GM12873 (cell line): ENCODE results near the gene LMBR1.

ENCODE experiments used
- CTCF ChIP-seq: IDR thresholded peaks from 2 replicates; pipeline ENCODE4 v1.5.1; 2012; ENCODE audit warnings: low read depth, mild to moderate bottlenecking, moderate library complexity, low read length, control low read depth; ENCODE audit not compliant: insufficient read depth; ENCODE audit errors: missing control alignments

Gene LMBR1

GRCh38 chr7:156676263-156676662 lies 216.7 kb downstream of the LMBR1 start:
- no peak for TF ChIP-seq CTCF

GRCh38 chr7:156675721-156676120 lies 217.3 kb downstream of the LMBR1 start:
- no peak for TF ChIP-seq CTCF

GRCh38 chr7:156673902-156674301 lies 219.1 kb downstream of the LMBR1 start:
- no peak for TF ChIP-seq CTCF

- TF ChIP-seq CTCF: no peak
These were observed 219.5 kb downstream of the LMBR1 start for GRCh38 chr7:156673454-156673853.

GRCh38 chr7:156669035-156669828 lies 223.8 kb downstream of the LMBR1 start:
- TF ChIP-seq CTCF: no peak

- TF ChIP-seq CTCF: no peak
These were observed 224.7 kb downstream of the LMBR1 start for GRCh38 chr7:156668130-156668741.

GRCh38 chr7:156667110-156667426 lies 225.9 kb downstream of the LMBR1 start:
- TF ChIP-seq CTCF: no peak
